GM18498 (cell line): ENCODE data around the gene CHST10.
"Not testable (repeated sequence)": the region's sequence is repeated elsewhere in the genome, so short reads cannot be mapped to it uniquely, and the experiment has no call there.

Experiments
- ATAC-seq: cut with Tn5 transposase; IDR thresholded peaks from one replicate; pipeline ENCODE4 v1.9.1; 2021; ENCODE audit warnings: mild to moderate bottlenecking, moderate library complexity; ENCODE audit not compliant: unreplicated experiment

CHST10 gene

DNA sequence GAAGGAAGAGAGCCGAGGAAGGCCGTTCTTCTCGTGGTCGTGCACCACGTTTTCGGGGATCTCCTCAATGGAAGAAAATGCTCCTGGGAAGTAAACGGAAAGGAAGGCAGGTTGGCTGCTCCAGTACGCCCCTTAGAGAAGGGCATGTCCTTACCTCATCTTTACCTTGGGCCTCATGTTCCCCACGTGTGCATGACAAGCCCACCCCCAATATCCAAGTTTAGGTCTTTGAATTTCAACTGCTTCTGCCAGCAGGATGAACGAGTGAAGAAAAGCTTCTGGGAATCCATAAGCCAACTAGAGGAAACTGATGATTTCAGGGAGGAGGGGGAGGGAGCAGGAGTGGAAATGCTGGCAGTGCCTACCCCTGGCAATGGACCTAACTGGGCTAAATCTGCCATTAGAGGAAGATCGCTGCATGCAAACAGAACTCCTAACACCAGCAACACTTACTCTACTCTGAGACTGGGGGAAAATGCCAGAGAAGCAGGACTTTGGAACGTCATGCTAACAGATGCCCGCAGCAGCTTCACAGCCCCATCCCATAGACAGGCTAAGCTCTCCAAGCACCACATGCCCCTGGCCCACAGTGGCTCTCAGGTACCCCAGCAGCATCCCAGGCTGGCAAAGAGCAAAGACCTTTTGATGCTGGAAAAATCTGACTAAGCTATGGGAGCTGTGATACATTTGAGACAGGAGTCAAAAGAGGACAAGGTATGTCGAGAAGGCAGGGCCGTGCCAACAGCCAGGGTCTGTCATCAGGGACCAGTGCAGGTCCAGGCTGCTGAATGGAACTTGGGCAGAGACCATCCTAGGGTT is 21.7 kb downstream of the CHST10 start:
- no peak for ATAC-seq

DNA sequence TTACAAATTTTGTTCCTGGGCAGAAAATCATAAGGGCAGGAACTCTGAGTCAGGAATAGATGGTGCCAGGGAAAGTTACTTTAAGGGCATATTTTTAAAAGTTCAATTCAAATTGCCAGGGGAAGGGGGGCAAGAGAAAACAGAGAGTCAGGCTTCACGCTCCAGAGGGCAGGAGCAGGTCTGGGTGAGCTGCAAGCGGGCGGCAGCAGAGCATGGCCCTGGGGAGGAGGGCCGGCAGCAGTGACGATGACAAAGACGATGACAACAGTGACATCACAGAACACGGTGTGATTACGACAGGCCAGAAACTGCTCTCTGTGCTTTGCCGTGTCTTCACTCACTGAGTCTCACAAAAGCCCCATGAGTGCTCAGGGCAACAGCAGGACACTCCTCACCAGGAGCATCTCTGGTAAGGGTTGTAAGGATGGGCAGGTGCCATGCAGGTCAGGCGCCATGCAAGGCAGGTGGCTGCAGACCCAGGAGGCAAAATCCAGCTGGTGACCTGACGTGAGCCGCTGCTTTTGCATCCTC is 23.3 kb downstream of the CHST10 start:
- ATAC-seq: peak; percentile 64

DNA sequence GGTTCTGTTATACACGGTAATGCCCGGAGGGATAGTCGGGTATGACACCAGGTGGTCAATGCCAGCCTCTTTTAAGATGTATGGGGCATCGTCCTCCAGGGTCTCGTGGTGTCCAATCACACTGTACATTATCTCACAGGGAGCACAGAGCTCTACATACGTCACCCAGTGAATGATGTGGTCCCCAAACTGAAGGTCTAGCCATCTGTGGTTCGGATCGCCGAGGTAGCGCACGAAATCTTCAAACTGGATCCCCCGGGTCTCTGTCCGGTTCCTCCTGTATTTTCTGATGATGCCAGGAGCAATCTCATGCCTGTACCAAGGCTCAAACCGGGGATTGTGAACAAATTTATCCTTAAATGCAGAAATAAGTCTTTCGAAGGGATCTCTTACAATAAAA is 24.1 kb downstream of the CHST10 start:
- ATAC-seq: no peak

GRCh38 chr2:100392715-100393114 is 24.8 kb downstream of the CHST10 start:
- no peak for ATAC-seq

- no peak for ATAC-seq
Observed at GRCh38 chr2:100391735-100392515, 25.5 kb downstream of the CHST10 start.

- no peak for ATAC-seq
Observed at GRCh38 chr2:100390001-100390940, 27.2 kb downstream of the CHST10 start.

GRCh38 chr2:100388703-100389102 is 28.8 kb downstream of the CHST10 start:
- ATAC-seq: no peak

DNA sequence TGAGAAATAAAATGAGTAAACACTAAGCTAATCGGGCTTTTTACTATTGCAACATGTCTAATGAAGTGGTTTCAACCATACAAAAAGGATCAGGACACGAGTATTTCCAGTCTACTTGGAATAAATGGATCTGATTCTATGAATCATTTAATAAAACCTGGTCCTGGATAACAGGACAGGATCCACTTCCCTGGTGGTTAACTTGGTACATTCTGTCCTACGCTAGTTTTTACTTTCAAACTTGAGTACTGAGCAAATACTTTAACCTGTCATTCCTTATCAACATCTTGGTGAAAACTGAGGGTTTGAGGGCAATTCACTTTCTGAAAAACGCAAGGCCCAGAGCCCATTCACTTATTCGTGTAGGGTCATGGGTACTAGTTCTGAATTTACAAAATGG is 33.5 kb downstream of the CHST10 start:
- ATAC-seq: no peak

DNA sequence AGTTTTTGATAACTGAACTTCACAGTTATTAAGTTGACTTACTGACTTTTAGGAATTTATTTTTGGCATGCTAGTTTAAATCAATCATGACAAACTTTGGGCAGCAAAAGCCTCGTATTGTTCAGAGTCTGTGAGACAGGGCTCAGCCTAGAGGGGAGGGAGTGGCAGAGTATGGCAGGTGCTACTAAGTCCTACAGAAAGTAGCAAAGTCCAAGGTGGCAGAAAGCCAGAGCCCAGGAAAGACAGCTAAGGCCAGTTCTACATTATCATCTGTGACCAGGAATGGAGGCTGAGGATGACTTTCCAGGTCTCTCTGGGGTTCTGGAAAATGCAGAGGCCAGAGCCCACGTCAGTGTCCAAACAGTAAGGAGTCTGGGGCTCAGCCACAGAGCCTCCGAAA is 34.2 kb downstream of the CHST10 start:
- ATAC-seq: no peak

DNA sequence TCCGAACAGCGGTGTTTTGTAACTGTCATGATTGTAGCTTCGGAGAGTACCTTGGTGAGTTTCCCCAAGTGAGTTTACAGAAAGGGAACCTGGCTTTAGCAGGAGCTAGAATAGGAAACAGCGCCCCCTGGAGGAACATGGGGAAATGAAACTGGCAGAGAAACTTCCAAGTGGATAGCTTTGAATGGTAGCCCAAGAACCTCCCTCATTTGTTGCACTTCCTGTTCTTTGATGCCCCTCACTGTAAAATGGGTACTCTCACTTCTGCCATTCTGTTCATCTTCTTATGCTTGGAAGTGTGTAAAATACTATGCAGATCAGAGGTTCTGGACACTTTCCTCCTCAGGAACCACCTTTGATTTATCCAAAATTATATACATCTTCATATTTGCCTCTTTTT is 36.2 kb downstream of the CHST10 start:
- peak; percentile 62 for ATAC-seq

- ATAC-seq: no peak
Observed at GRCh38 chr2:100380681-100381080, 36.8 kb downstream of the CHST10 start.

GRCh38 chr2:100376836-100377235 is 40.6 kb downstream of the CHST10 start:
- ATAC-seq: no peak

- no peak for ATAC-seq
Observed at GRCh38 chr2:100367163-100367562, 50.3 kb downstream of the CHST10 start.

- ATAC-seq: no peak
Observed at GRCh38 chr2:100365434-100365833, 52.0 kb downstream of the CHST10 start.

DNA sequence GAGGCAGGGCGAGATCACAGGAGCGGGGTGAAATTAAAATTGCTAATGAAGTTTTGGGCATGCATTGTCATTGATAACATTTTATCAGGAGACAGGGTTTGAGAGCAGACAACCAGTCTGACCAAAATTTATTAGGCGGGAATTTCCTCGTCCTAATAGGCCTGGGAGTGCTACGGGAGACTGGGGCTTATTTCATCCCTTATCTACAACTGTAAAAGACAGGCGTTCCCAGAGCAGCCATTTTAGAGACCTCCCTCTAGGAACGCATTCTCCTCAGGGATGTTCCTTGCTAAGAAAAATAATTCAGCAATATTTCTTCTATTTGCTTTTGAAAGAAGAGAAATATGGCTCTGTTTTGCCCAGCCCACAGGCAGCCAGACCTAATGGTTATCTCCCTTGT is 55.2 kb downstream of the CHST10 start:
- not testable (repeated sequence) for ATAC-seq

- no peak for ATAC-seq
Observed at GRCh38 chr2:100359576-100359975, 57.9 kb downstream of the CHST10 start.

DNA sequence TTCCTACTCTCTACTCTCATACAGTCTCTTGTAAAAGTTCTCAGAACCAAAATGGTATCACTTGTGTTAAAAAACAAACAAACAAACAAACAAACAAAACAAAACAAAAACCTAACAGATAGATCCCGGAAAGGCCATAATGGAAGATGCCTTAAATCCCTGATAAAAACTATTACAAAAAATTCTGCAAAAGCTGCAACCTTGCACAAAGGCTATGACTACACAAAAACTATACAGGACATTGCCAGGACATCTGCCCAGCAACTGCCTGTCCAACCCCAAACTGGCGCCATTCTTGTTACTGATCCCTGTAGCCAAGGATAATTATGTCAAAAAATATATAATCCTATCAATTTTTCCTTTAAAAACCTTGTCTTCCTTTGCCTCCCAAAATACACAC is 58.9 kb downstream of the CHST10 start:
- no peak for ATAC-seq

DNA sequence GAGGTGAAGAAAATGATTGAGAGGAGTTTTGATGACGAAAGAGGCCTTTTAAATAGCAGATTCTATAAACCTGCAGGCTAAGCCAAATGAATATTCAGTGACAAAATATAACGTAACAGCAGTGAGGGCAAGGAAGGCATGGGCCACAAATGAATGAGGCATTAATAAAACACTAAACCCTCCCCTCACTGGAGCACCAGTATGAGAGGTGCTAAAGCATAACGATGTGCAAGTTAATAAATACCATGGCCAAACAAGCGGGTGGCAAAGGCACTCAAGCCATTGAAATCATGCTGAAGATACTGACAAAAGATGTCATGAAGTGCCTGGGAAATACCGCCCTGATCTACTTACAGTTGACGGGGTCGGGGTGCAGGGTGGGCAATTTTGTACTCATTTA is 64.9 kb downstream of the CHST10 start:
- ATAC-seq: no peak

GRCh38 chr2:100350661-100351185 is 66.7 kb downstream of the CHST10 start:
- no peak for ATAC-seq

DNA sequence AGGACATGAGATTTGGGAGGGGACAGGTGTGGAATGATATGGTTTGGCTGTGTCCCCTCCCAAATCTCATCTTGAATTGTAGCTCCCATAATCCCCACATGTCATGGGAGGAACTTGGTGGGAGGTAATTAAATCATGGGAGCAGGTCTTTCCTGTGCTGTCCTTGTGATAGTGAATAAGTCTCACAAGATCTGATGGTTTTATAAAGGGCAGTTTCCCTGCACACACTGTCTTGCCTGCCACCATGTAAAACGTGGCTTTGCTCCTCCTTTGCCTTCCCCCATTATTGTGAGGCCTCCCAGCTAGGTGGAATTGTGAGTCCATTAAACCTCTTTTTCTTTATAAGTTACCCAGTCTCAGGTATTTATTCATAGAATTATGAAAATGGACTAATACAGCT is 72.3 kb downstream of the CHST10 start:
- not testable (repeated sequence) for ATAC-seq

DNA sequence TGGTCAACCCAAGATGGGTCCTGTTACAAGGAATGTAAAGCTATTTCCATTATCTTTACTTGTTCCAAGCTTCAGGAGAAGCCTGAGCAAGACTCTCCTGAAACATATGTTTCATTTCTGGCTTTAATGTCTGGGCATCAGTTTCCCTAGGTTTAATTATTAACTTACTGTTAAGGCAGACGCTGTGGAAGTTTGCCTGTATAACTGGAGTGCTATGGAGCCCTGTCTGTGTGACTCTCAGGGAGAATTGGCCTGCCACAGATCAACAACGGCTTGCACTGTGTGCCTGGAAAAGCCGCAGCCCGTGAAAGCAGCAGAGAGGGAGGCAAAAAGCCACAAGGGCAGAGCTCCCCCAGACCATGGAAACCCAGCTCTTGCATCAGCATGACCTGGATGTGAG is 73.0 kb downstream of the CHST10 start:
- ATAC-seq: no peak
